ENCODE measurements around the gene PRKAG2. TPM values are rescaled to one million over a fixed set of nuclear protein-coding genes. Genes with fewer than 3 reads are reported as not detected.
A peak's percentile ranks its signal among the peaks of the same experiment; 100 is the strongest.
"Not testable (repeated sequence)": the region's sequence is repeated elsewhere in the genome, so short reads cannot be mapped to it uniquely, and the experiment has no call there.

The PRKAG2 gene
- total RNA-seq, 1 donor from 2014 or later, result 21.1 TPM

DNA sequence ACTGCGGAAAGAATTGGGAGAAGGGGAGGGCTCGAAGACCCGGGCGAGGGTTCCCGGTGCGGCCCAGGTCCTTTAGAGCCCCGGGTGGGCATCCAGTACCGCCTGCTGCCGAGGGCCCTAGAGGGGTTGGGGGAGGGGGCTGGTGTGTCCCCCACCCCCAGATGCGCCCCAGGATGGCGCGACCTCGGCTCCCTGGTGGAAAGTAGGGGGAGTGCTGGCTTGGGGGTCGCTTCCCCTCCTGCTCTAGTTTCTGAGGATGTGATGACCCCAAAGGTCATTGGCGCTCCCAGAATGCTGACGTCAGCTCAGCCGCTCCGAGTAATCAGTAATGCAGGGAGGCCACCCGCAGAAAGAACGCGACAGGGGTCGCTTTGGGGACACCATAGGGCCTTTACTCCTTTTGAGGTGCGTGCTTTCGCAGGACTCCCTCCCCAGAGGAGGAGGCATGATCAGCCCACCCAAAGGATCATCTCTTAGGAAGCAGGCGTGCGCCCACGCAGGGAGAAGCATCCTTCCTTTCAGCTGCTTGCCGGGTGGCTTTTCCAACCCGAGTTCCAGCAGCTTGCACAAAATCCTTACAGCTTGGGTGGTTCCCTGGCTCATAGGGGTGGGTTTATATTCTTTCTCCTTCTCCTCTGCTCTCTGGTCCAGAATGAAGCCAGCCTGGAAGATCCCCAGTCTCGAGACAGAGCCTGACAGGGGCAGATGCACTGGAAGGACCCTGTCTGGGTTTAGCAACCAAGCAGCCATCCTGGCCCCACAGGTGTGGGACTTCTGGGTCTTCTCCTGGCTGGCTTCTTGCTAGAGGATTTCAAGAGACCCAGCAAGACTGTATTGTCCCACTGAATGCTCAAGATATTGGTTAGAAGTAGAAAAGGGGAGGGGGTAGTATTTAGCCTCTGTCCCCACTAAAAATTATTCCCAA is 1.3 kb upstream of the PRKAG2 start:
- TF ChIP-seq CTCF (IDR thresholded peaks at IDR 0.05; ENCODE audit: insufficient read depth, low read length, poor library complexity, severe bottlenecking), result no peak
- Histone ChIP-seq H3K4me3 (ENCODE audit: low read depth, low read length) (no peak overlapping the region), H3K36me3 (ENCODE audit: control insufficient read depth, insufficient read depth, low read length) (no peaks in the 10 kb centered on the region), H3K27me3 (ENCODE audit: control insufficient read depth, insufficient read depth, low read length) (peaks cover 35% of the 10 kb centered on the region)
- no peak for DNase-seq (ENCODE audit: low read depth)

DNA sequence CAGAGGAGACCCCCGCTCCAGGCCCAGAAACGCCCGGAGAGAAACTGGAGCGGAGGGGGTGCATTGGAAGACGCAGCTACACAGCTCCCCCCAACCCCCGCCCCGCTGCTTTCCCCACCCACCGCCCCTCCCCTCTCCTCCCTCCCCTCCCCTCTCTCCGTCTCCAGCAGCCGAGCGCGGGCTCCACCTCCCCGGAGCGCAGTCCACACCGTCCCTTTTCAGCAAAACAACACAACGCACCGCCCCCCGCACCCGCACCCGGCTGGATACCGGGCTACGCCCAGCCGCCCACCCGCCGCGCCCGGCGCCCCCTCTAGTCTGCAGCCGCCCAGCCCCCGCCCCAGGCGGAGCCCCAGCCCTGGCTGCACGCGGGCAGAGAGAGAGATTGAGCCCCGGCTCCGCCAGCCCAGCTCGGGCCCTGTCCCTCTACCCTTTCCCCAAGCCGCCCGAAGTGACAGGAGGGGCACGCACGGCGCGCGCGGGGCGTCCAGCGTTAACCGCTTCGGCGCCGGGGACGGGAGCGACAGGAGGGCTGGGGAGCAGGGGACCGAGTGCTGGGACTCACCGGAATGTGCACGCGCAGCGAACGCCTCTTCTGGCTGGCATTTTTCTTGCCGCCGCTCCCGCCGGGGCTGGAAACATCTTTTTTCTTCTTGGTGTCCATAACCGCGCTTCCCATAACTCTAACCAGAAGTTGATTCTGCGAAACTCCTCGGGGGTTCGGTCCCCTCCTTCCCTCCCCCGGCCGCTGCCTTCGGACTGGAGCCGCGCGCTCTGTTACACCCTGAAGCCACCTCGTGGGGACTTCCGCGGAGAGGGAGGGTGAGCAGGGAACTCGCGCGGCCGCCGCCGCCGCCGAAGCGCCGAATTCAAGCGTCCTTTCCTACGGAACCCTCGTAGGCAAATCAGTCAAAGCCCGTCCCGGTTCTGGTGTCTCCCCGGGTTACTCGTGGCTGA is 695 bp downstream of the PRKAG2 start:
- no peak for DNase-seq (ENCODE audit: low read depth)

DNA sequence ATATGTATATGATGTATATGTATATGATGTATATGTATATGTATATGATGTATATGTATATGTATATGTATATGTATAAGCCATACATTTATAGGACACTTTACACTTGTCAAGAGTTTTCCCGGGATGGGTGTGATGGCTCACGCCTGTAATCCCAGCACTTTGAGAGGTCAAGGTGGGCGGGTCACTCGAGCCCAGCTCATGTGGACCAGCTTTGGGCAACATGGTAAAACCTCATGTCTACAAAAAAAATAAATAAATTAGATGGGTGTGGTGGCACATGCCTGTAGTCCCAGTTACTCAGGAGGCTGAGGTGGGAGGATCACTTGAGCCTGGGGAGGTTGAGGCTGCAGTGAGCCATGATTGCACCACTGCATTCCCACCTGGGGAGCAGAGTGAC is 2.4 kb downstream of the PRKAG2 start:
- not testable (repeated sequence) for H3K36me3 ChIP-seq (ENCODE audit: control insufficient read depth, insufficient read depth, low read length); DNase-seq (ENCODE audit: low read depth); H3K4me3 ChIP-seq (ENCODE audit: low read depth, low read length)
- peaks cover 46% of the 10 kb centered on the region for H3K27me3 ChIP-seq (ENCODE audit: control insufficient read depth, insufficient read depth, low read length)

More for the DNA sequence above, 695 bp downstream of the PRKAG2 start:
- H3K27me3 ChIP-seq (ENCODE audit: control insufficient read depth, insufficient read depth, low read length), result peaks cover 38% of the 10 kb centered on the region
- no peak for TF ChIP-seq CTCF (IDR thresholded peaks at IDR 0.05; ENCODE audit: insufficient read depth, low read length, poor library complexity, severe bottlenecking)
- H3K4me3 ChIP-seq (ENCODE audit: low read depth, low read length), result peak overlapping the region; percentile 52
- no peaks in the 10 kb centered on the region for H3K36me3 ChIP-seq (ENCODE audit: control insufficient read depth, insufficient read depth, low read length)

DNA sequence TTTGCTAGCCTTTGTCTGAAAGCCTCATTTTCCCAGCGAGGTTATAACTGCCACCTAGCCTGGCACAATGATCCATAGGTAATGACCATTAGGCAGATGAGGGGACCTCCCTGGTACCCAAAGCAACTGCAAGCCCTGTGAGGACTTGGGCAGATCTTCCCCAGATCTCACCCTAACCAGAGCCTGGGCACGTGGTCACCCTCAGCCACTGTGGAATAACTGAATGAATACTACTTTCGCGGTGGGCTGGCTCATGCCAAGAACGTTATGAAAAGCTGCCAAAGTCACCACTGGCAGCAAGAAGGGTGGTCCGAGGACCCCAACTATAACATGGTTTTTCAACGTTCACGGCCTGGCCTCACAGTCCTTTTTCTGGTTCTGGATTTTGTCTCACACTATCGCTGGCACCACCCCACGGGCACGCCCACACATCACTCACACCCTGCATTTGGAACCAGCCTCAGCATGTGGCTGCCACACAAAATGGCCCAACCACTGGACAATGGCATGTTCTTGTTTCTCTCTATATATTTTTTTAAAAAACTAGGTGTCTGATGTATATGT is 3.4 kb downstream of the PRKAG2 start:
- no peak for TF ChIP-seq CTCF (IDR thresholded peaks at IDR 0.05; ENCODE audit: insufficient read depth, low read length, poor library complexity, severe bottlenecking)
- H3K4me3 ChIP-seq (ENCODE audit: low read depth, low read length), result no peak overlapping the region
- H3K36me3 ChIP-seq (ENCODE audit: control insufficient read depth, insufficient read depth, low read length), result no peaks in the 10 kb centered on the region
- H3K27me3 ChIP-seq (ENCODE audit: control insufficient read depth, insufficient read depth, low read length), result peaks cover 52% of the 10 kb centered on the region
- DNase-seq (ENCODE audit: low read depth), result no peak

DNA sequence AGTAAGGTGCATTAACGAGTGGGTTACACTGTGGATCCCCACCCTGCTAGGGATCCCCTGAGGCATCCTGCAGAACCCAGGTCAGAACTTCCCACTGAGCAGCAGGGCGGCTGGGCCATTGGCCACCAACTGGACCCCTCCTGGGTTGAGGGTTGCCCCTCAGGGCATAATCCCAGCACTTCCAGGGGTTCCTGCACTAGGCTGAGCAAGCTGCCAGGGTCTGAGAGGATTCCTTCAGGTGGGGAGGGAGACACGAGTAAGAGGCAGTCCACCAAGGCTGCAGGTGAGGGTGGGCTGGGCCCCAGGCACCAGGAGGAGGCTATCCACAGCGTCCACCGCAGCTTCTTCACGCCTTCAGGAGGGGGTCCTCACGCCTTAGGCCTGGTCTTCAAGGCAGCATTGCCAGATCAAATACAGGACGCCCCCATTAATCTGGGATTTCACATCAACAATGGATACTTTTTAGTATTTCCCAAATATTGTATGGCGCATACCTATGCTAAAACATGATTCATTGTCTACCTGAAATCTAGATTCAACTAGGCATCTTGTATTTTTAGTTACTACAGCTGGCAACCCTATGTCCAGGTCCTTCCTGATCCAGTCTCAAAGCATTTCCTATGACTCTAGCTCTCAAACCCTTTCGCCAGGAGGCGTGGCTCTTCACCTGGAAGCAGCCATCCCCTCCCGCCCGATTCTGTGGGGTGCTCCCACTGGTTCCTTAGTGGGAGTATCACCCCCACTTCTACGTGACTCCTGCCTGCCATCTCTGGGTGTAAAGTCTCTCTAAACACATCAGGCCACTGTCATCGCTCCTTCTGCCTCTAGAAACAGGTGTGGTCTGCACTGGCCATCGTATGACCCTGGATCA is 4.1 kb downstream of the PRKAG2 start:
- DNase-seq (ENCODE audit: low read depth), result no peak
- no peak for TF ChIP-seq CTCF (IDR thresholded peaks at IDR 0.05; ENCODE audit: insufficient read depth, low read length, poor library complexity, severe bottlenecking)
- Histone ChIP-seq H3K4me3 (ENCODE audit: low read depth, low read length) (no peak overlapping the region), H3K36me3 (ENCODE audit: control insufficient read depth, insufficient read depth, low read length) (no peaks in the 10 kb centered on the region), H3K27me3 (ENCODE audit: control insufficient read depth, insufficient read depth, low read length) (peaks cover 47% of the 10 kb centered on the region)
